HCT116 (cell line): Measurements from ENCODE around the gene TAF1D. TPM values are rescaled to one million over a fixed set of nuclear protein-coding genes. Genes with fewer than 3 reads are reported as not detected.

Experiments
- ATAC-seq: fragments of 200-7000 bp; cut with Tn5 transposase; 2 replicates; pipeline ENCODE4 v1.9.1; 2020; ENCODE audit warnings: mild to moderate bottlenecking, moderate library complexity
- BruUV-seq: library from RNA; stranded (reverse); fragments of 400-500 nt; replicated peaks from 2 replicates; lab custom pipeline; 2021; lab: Mats Ljungman, UMichigan
- CTCF ChIA-PET: fragments of 300-600 bp; sonication (Branson Sonifier 250); formaldehyde crosslinking; loops from one replicate; lab custom pipeline; 2021; ENCODE audit warnings: antibody characterized with exemption; lab: Charles Lee
- POLR2A ChIA-PET: fragments of 300-600, 350-600 bp; sonication (Branson Sonifier 250); formaldehyde crosslinking; loops from one replicate; lab custom pipeline; 2021; ENCODE audit warnings: antibody characterized with exemption; lab: Charles Lee
- RAD21 ChIA-PET, 2 experiments: fragments of 300-600 bp; sonication (Branson Sonifier 250); formaldehyde crosslinking; loops; one replicate each; lab custom pipeline; 2023; ENCODE audit warnings: low total read pairs in 2 of 2; ENCODE audit not compliant: uncharacterized antibody in 2 of 2, unreplicated experiment in 2 of 2, low non-redundant PET in 1 of 2; lab: Charles Lee
- DNase-seq: peaks from one replicate; pipeline ENCODE4 v3.0.0-alpha.2; 2010; ENCODE audit warnings: low read depth, low spot score
- H2AFZ ChIP-seq: fragments of 200-600 bp; shearing (Covaris generic), sonication (generic); 2 replicates; pipeline ENCODE4 v1.6.1; 2017; ENCODE audit warnings: low read depth, mixed run types, mixed read lengths, antibody characterized with exemption, low read length; ENCODE audit not compliant: poor library complexity, severe bottlenecking
- H3K27ac ChIP-seq: 2 replicates; pipeline ENCODE4 v1.5.1; 2012; ENCODE audit warnings: low read depth, low read length
- H3K27me3 ChIP-seq: fragments of 200-600 bp; sonication (generic); 2 replicates; pipeline ENCODE4 v1.6.1; 2016; ENCODE audit warnings: mixed run types, low read length, mixed read lengths; ENCODE audit not compliant: insufficient read depth
- H3K36me3 ChIP-seq, 2 experiments: fragments of 200-500 bp in 1 of 2; fragments of 200-600 bp in 1 of 2; sonication (Bioruptor generic) in 1 of 2; sonication (generic) in 1 of 2; 2 replicates each; pipeline versions ENCODE4 v1.5.1 to v1.6.1; 2014 to 2016; ENCODE audit warnings: low read length in 2 of 2, inconsistent platforms in 1 of 2, mixed read lengths in 1 of 2, mixed run types in 1 of 2; ENCODE audit not compliant: insufficient read depth in 2 of 2, control insufficient read depth in 1 of 2
- H3K4me1 ChIP-seq, 2 experiments: fragments of 200-600 bp in 1 of 2; sonication (generic) in 1 of 2; 2 replicates each; pipeline versions ENCODE4 v1.5.1 to v1.6.1; 2012 to 2017; ENCODE audit warnings: low read length in 2 of 2, inconsistent platforms in 1 of 2, mild to moderate bottlenecking in 1 of 2, mixed read lengths in 1 of 2, mixed run types in 1 of 2, moderate library complexity in 1 of 2; ENCODE audit not compliant: insufficient read depth in 2 of 2, control insufficient read depth in 1 of 2
- H3K4me2 ChIP-seq: fragments of 200-600 bp; sonication (generic); 2 replicates; pipeline ENCODE4 v1.6.1; 2017; ENCODE audit warnings: mixed run types, low read length, mixed read lengths
- H3K4me3 ChIP-seq, 2 experiments: fragments of 200-600 bp in 1 of 2; sonication (generic) in 1 of 2; replicated peaks in 1 of 2; 2 replicates each; pipeline ENCODE4 v1.5.1; 2011 to 2016; ENCODE audit warnings: low read length in 2 of 2, control low read depth in 1 of 2, low read depth in 1 of 2, mild to moderate bottlenecking in 1 of 2, mixed read lengths in 1 of 2, mixed run types in 1 of 2
- H3K79me2 ChIP-seq: fragments of 200-600 bp; sonication (generic); 2 replicates; pipeline ENCODE4 v1.6.1; 2017; ENCODE audit warnings: mild to moderate bottlenecking, mixed run types, low read length, moderate library complexity, mixed read lengths; ENCODE audit not compliant: insufficient read depth
- H3K9ac ChIP-seq: fragments of 200-600 bp; sonication (generic); 2 replicates; pipeline ENCODE4 v1.6.1; 2016; ENCODE audit warnings: low read length, mixed read lengths
- H3K9me2 ChIP-seq: fragments of 200-600 bp; sonication (generic), shearing (Covaris generic); 2 replicates; pipeline ENCODE4 v1.6.1; 2017; ENCODE audit warnings: mixed run types, mild to moderate bottlenecking, moderate library complexity; ENCODE audit not compliant: insufficient read depth
- H3K9me3 ChIP-seq, 2 experiments: fragments of 200-500 bp in 1 of 2; fragments of 200-600 bp in 1 of 2; sonication (Bioruptor generic) in 1 of 2; sonication (generic) in 1 of 2; 2 replicates each; pipeline ENCODE4 v1.6.1; 2014 to 2017; ENCODE audit warnings: low read length in 2 of 2, mixed read lengths in 2 of 2, inconsistent platforms in 1 of 2, low read depth in 1 of 2, mild to moderate bottlenecking in 1 of 2, mixed run types in 1 of 2, moderate library complexity in 1 of 2; ENCODE audit not compliant: control insufficient read depth in 1 of 2, insufficient read depth in 1 of 2
- H4K20me1 ChIP-seq: fragments of 200-600 bp; sonication (generic), shearing (Covaris generic); 2 replicates; pipeline ENCODE4 v1.6.1; 2017; ENCODE audit warnings: mixed run types, mild to moderate bottlenecking, moderate library complexity; ENCODE audit not compliant: insufficient read depth
- ATF3 ChIP-seq: IDR thresholded peaks from 2 replicates; pipeline ENCODE4 v1.6.1; 2012
- CBX3 ChIP-seq: IDR thresholded peaks from 2 replicates; pipeline ENCODE4 v1.6.1; 2012; ENCODE audit warnings: low read depth
- CTCF ChIP-seq, 3 experiments: fragments of 200-600 bp in 1 of 3; sonication (generic) in 1 of 3; IDR thresholded peaks in 2 of 3; conservative IDR thresholded peaks in 1 of 3; 2 replicates each; pipeline ENCODE4 v1.5.1; 2012 to 2017; ENCODE audit warnings: low read depth in 2 of 3, low read length in 2 of 3, antibody characterized with exemption in 1 of 3, borderline replicate concordance in 1 of 3, control low read depth in 1 of 3, mild to moderate bottlenecking in 1 of 3, mixed read lengths in 1 of 3, mixed run types in 1 of 3, moderate library complexity in 1 of 3; ENCODE audit not compliant: insufficient read depth in 1 of 3
- EGR1 ChIP-seq: IDR thresholded peaks from 2 replicates; pipeline ENCODE4 v1.6.1; 2012; ENCODE audit warnings: low read depth
- ELF1 ChIP-seq: IDR thresholded peaks from 2 replicates; pipeline ENCODE4 v1.6.1; 2012; ENCODE audit warnings: low read depth, borderline replicate concordance
- EZH2 ChIP-seq: fragments of 200-600 bp; sonication (generic); IDR thresholded peaks from 2 replicates; pipeline ENCODE4 v1.6.1; 2017; ENCODE audit warnings: antibody characterized with exemption, mixed run types
- FOSL1 ChIP-seq: IDR thresholded peaks from 2 replicates; pipeline ENCODE4 v1.6.1; 2012; ENCODE audit warnings: low read depth
- POLR2AphosphoS5 ChIP-seq: IDR thresholded peaks from 2 replicates; pipeline ENCODE4 v1.6.1; 2011; ENCODE audit warnings: mild to moderate bottlenecking, low read depth, low read length, moderate library complexity
- REST ChIP-seq: IDR thresholded peaks from 2 replicates; pipeline ENCODE4 v1.6.1; 2012; ENCODE audit warnings: low read depth
- SIN3A ChIP-seq: IDR thresholded peaks from 2 replicates; pipeline ENCODE4 v1.6.1; 2012; ENCODE audit warnings: low read depth
- SP1 ChIP-seq: IDR thresholded peaks from 2 replicates; pipeline ENCODE4 v1.6.1; 2012; ENCODE audit warnings: low read depth
- TCF7L2 ChIP-seq: IDR thresholded peaks from 2 replicates; pipeline ENCODE4 v1.7.0; 2011; ENCODE audit warnings: borderline replicate concordance, inconsistent platforms; ENCODE audit not compliant: insufficient read depth, insufficient read length; ENCODE audit errors: extremely low read depth
- YY1 ChIP-seq: IDR thresholded peaks from 2 replicates; pipeline ENCODE4 v1.6.1; 2011; ENCODE audit warnings: low read length, low read depth, moderate library complexity, mild to moderate bottlenecking; ENCODE audit not compliant: insufficient replicate concordance; ENCODE audit errors: extremely low read depth
- ZFX ChIP-seq: fragments of 450-650 bp; IDR thresholded peaks from 2 replicates; pipeline ENCODE4 v1.6.1; 2017
- intact Hi-C: fragments of 100-400 bp; cut with micrococcal nuclease; formaldehyde crosslinking; loops from 2 replicates; pipeline ENCODE4 v1.10.0; 2022
- total RNA-seq: library from RNA; stranded (reverse); gene quantifications from one replicate; pipeline ENCODE4 v1.2.1, GENCODE V29; 2021; ENCODE audit not compliant: unreplicated experiment
- TF ChIP-seq, protein P1 (sequence below): IDR thresholded peaks from 2 replicates; pipeline ENCODE4 v1.6.1; 2012

TAF1D gene
- total RNA-seq, 1 experiment from 2014 or later = 267 TPM

GRCh38 chr11:93753241-93753640 lies 11.9 kb upstream of the TAF1D start:
- Histone ChIP-seq H3K9me3 (no peaks in the 10 kb centered on the region), H3K9ac (no peak overlapping the region), H3K4me1 (no peaks in the 10 kb centered on the region), H3K27ac (no peak overlapping the region)
- no peak for DNase-seq
- POLR2A ChIA-PET = no interaction called here
- no peak for ATAC-seq
- CTCF ChIA-PET = no interaction called here
- no TSS peak for BruUV-seq
- TF ChIP-seq, protein P1, sequence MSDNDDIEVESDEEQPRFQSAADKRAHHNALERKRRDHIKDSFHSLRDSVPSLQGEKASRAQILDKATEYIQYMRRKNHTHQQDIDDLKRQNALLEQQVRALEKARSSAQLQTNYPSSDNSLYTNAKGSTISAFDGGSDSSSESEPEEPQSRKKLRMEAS = no peak
- TF ChIP-seq ELF1 (no peak), CBX3 (no peak), SP1 (no peak), FOSL1 (no peak), ZFX (no peak), SIN3A (no peak), POLR2AphosphoS5 (no peak), CTCF (IDR thresholded peaks at IDR 0.05 in 2 of 3, conservative IDR thresholded peaks at IDR 0.05 in 1 of 3; ENCODE audit: borderline replicate concordance in 1 of 3, insufficient read depth in 1 of 3, low read depth in 2 of 3, low read length in 2 of 3) (no peak), EZH2 (no peak), ATF3 (no peak), TCF7L2 (no peak), YY1 (no peak), REST (no peak), EGR1 (no peak)
- TF ChIP-seq, all 23 proteins: peak for 0
- Histone ChIP-seq H2AFZ (no peak overlapping the region), H3K27me3 (no peaks in the 10 kb centered on the region), H3K4me2 (no peak overlapping the region), H3K36me3 (peaks cover 5 to 9% of the 10 kb centered on the region in 2 experiments; a peak in 2 of 4 replicates), H3K9me2 (no peaks in the 10 kb centered on the region), H3K79me2 (no peaks in the 10 kb centered on the region), H4K20me1 (no peaks in the 10 kb centered on the region), H3K4me3 (no peak overlapping the region)
- RAD21 ChIA-PET = no interaction called here
- intact Hi-C loops = no loop called here
